Fibroblast of the conjunctiva (primary cell): ENCODE results near the gene TMEM203.

Source experiments
- DNase-seq: peaks from one replicate; pipeline ENCODE4 v3.0.0-alpha.2; 2010; ENCODE audit warnings: low read depth

Gene TMEM203

GRCh38 chr9:137178939-137179630 lies 26.4 kb downstream of the TMEM203 start:
- no peak for DNase-seq

GRCh38 chr9:137178201-137178938 lies 27.1 kb downstream of the TMEM203 start:
- DNase-seq = no peak

GRCh38 chr9:137176302-137177182 lies 28.9 kb downstream of the TMEM203 start:
- DNase-seq = no peak

- DNase-seq = no peak
These were observed 30.0 kb downstream of the TMEM203 start for GRCh38 chr9:137175345-137175961.

- no peak for DNase-seq
These were observed 30.6 kb downstream of the TMEM203 start for GRCh38 chr9:137174722-137175293.

GRCh38 chr9:137173796-137174664 lies 31.4 kb downstream of the TMEM203 start:
- DNase-seq = no peak

GRCh38 chr9:137172901-137173795 lies 32.3 kb downstream of the TMEM203 start:
- DNase-seq = no peak

GRCh38 chr9:137171149-137171900 lies 34.1 kb downstream of the TMEM203 start:
- no peak for DNase-seq

- DNase-seq = no peak
These were observed 34.8 kb downstream of the TMEM203 start for GRCh38 chr9:137170486-137171148.

GRCh38 chr9:137169896-137170358 lies 35.5 kb downstream of the TMEM203 start, which contains the start of gene LRRC26:
Gene LRRC26, minus strand, starts transcription at chr9:137170051. Its CDS starts 108 bp downstream, at chr9:137169943.
- DNase-seq = no peak

GRCh38 chr9:137168904-137169856 lies 36.3 kb downstream of the TMEM203 start:
- no peak for DNase-seq

GRCh38 chr9:137168573-137168903 lies 36.9 kb downstream of the TMEM203 start:
- no peak for DNase-seq

- DNase-seq = no peak
These were observed 37.5 kb downstream of the TMEM203 start for GRCh38 chr9:137167747-137168572.

GRCh38 chr9:137167277-137167746 lies 38.1 kb downstream of the TMEM203 start:
- no peak for DNase-seq

GRCh38 chr9:137166380-137167229 lies 38.8 kb downstream of the TMEM203 start:
- DNase-seq = no peak
